ENCODE results near the gene HSPD1.

The HSPD1 gene

GRCh38 chr2:197450465-197450864, 49.2 kb downstream of the HSPD1 start:
- TF ChIP-seq EZH2 (optimal IDR thresholded peaks at IDR 0.05; ENCODE audit: low read depth, low read length): no peak
- TF ChIP-seq EZH2phosphoT487 (IDR thresholded peaks at IDR 0.05; ENCODE audit: low read length): no peak
- TF ChIP-seq, protein P1, sequence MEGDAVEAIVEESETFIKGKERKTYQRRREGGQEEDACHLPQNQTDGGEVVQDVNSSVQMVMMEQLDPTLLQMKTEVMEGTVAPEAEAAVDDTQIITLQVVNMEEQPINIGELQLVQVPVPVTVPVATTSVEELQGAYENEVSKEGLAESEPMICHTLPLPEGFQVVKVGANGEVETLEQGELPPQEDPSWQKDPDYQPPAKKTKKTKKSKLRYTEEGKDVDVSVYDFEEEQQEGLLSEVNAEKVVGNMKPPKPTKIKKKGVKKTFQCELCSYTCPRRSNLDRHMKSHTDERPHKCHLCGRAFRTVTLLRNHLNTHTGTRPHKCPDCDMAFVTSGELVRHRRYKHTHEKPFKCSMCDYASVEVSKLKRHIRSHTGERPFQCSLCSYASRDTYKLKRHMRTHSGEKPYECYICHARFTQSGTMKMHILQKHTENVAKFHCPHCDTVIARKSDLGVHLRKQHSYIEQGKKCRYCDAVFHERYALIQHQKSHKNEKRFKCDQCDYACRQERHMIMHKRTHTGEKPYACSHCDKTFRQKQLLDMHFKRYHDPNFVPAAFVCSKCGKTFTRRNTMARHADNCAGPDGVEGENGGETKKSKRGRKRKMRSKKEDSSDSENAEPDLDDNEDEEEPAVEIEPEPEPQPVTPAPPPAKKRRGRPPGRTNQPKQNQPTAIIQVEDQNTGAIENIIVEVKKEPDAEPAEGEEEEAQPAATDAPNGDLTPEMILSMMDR (IDR thresholded peaks at IDR 0.05; ENCODE audit: low read length): no peak
- H3K9ac ChIP-seq (ENCODE audit: low read length): no peak overlapping the region
- H4K20me1 ChIP-seq (ENCODE audit: insufficient read depth, low read length): no peaks in the 10 kb centered on the region
- H3K36me3 ChIP-seq (replicated peaks; ENCODE audit: insufficient read depth, low read length): no peaks in the 10 kb centered on the region
- no peaks in the 10 kb centered on the region for H3K9me2 ChIP-seq (replicated peaks; ENCODE audit: insufficient read depth, low read length)
- H3K4me1 ChIP-seq (ENCODE audit: low read length): peaks cover 11% of the 10 kb centered on the region; the same call in 1 of the 2 replicates
- H3F3A ChIP-seq (ENCODE audit: insufficient read depth, low read length): 0 out of 2 replicates have a peak, but pooled peaks cover 12% of the 10 kb centered on the region
- H3K9me3 ChIP-seq (replicated peaks; ENCODE audit: insufficient read depth, low read length): no peaks in the 10 kb centered on the region
- no peak for DNase-seq
- peaks cover 18% of the 10 kb centered on the region for H3K79me2 ChIP-seq (ENCODE audit: low read length)
- H3K27ac ChIP-seq (ENCODE audit: low read length): no peak overlapping the region
- H3K4me2 ChIP-seq (ENCODE audit: low read depth, low read length): no peak overlapping the region
- no peak overlapping the region for H2AFZ ChIP-seq (ENCODE audit: low read length)
- no peak overlapping the region for H3K4me3 ChIP-seq (ENCODE audit: low read length)
- no peaks in the 10 kb centered on the region for H3K27me3 ChIP-seq (replicated peaks; ENCODE audit: insufficient read depth, low read length)

- no peaks in the 10 kb centered on the region for H3F3A ChIP-seq (ENCODE audit: insufficient read depth, low read length)
- H3K4me2 ChIP-seq (ENCODE audit: low read depth, low read length): no peak overlapping the region
- no peaks in the 10 kb centered on the region for H3K9me2 ChIP-seq (replicated peaks; ENCODE audit: insufficient read depth, low read length)
- no peak overlapping the region for H3K27ac ChIP-seq (ENCODE audit: low read length)
- H3K36me3 ChIP-seq (replicated peaks; ENCODE audit: insufficient read depth, low read length): no peaks in the 10 kb centered on the region
- H2AFZ ChIP-seq (ENCODE audit: low read length): no peak overlapping the region
- H3K9ac ChIP-seq (ENCODE audit: low read length): no peak overlapping the region
- no peak for TF ChIP-seq EZH2 (optimal IDR thresholded peaks at IDR 0.05; ENCODE audit: low read depth, low read length)
- H3K4me3 ChIP-seq (ENCODE audit: low read length): no peak overlapping the region
- no peak for DNase-seq
- H3K9me3 ChIP-seq (replicated peaks; ENCODE audit: insufficient read depth, low read length): no peaks in the 10 kb centered on the region
- no peaks in the 10 kb centered on the region for H3K27me3 ChIP-seq (replicated peaks; ENCODE audit: insufficient read depth, low read length)
- H3K4me1 ChIP-seq (ENCODE audit: low read length): no peaks in the 10 kb centered on the region
- H4K20me1 ChIP-seq (ENCODE audit: insufficient read depth, low read length): no peaks in the 10 kb centered on the region
- no peaks in the 10 kb centered on the region for H3K79me2 ChIP-seq (ENCODE audit: low read length)
Measured at GRCh38 chr2:197446844-197447243, 52.8 kb downstream of the HSPD1 start.

DNA sequence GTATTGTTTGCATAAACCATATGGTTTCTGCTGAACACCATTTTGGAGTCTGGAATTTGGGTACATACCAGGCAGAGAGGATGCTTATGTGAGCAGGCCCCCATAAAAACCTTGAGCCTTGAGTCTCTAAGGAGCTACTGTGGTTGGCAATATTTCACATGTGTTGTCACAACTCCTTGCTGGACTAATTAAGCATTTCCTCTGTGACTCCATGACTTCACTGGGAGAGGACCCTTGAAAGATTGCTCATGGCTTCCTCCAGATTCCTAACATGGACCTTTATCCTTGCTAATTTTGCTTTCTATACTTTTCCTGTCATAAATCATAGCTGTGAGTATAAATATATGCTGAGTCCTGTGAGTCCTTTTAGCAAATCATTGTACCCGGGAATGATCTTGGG, 53.9 kb downstream of the HSPD1 start:
- H3K27me3 ChIP-seq (replicated peaks; ENCODE audit: insufficient read depth, low read length): no peaks in the 10 kb centered on the region
- no peaks in the 10 kb centered on the region for H3K4me1 ChIP-seq (ENCODE audit: low read length)
- no peaks in the 10 kb centered on the region for H3K9me3 ChIP-seq (replicated peaks; ENCODE audit: insufficient read depth, low read length)
- H3K79me2 ChIP-seq (ENCODE audit: low read length): no peaks in the 10 kb centered on the region
- no peaks in the 10 kb centered on the region for H3K36me3 ChIP-seq (replicated peaks; ENCODE audit: insufficient read depth, low read length)
- DNase-seq: no peak
- H3F3A ChIP-seq (ENCODE audit: insufficient read depth, low read length): no peaks in the 10 kb centered on the region
- no peak overlapping the region for H3K4me3 ChIP-seq (ENCODE audit: low read length)
- H4K20me1 ChIP-seq (ENCODE audit: insufficient read depth, low read length): no peaks in the 10 kb centered on the region
- H2AFZ ChIP-seq (ENCODE audit: low read length): no peak overlapping the region
- TF ChIP-seq EZH2phosphoT487 (IDR thresholded peaks at IDR 0.05; ENCODE audit: low read length): no peak
- TF ChIP-seq, protein P1 (IDR thresholded peaks at IDR 0.05; ENCODE audit: low read length): no peak
- TF ChIP-seq EZH2 (optimal IDR thresholded peaks at IDR 0.05; ENCODE audit: low read depth, low read length): no peak
- H3K27ac ChIP-seq (ENCODE audit: low read length): no peak overlapping the region
- no peaks in the 10 kb centered on the region for H3K9me2 ChIP-seq (replicated peaks; ENCODE audit: insufficient read depth, low read length)
- H3K4me2 ChIP-seq (ENCODE audit: low read depth, low read length): no peak overlapping the region
- H3K9ac ChIP-seq (ENCODE audit: low read length): no peak overlapping the region

DNA sequence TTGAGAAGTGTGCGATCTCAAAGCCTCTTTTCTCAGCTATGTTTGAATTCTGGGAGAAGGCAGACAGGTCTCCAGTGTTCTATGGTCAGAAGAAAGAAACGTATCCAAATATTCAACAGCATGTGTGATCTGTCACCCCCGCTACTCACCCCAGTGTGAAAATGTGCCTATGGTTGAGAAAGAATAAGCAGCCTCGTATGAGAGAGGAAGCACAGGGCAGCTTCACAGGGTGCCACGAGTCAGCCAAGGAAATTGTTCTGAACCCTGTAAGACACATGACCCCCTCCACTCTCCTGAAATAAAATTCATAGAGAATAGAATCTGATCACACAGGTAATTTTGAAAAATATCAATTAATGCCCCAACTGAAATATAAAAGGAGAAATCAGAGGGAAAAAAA, 56.8 kb downstream of the HSPD1 start:
- H3K27ac ChIP-seq (ENCODE audit: low read length): no peak overlapping the region

More for the DNA sequence above, 56.8 kb downstream of the HSPD1 start:
- Histone ChIP-seq H2AFZ (ENCODE audit: low read length) (no peak overlapping the region), H3K9ac (ENCODE audit: low read length) (no peak overlapping the region), H3K4me1 (ENCODE audit: low read length) (no peaks in the 10 kb centered on the region), H3K4me3 (ENCODE audit: low read length) (no peak overlapping the region), H3K36me3 (replicated peaks; ENCODE audit: insufficient read depth, low read length) (no peaks in the 10 kb centered on the region), H3F3A (ENCODE audit: insufficient read depth, low read length) (no peaks in the 10 kb centered on the region), H3K79me2 (ENCODE audit: low read length) (no peaks in the 10 kb centered on the region), H3K9me2 (replicated peaks; ENCODE audit: insufficient read depth, low read length) (no peaks in the 10 kb centered on the region), H4K20me1 (ENCODE audit: insufficient read depth, low read length) (no peaks in the 10 kb centered on the region), H3K4me2 (ENCODE audit: low read depth, low read length) (no peak overlapping the region), H3K27me3 (replicated peaks; ENCODE audit: insufficient read depth, low read length) (no peaks in the 10 kb centered on the region), H3K9me3 (replicated peaks; ENCODE audit: insufficient read depth, low read length) (no peaks in the 10 kb centered on the region)
- TF ChIP-seq EZH2phosphoT487 (IDR thresholded peaks at IDR 0.05; ENCODE audit: low read length): no peak
- TF ChIP-seq EZH2 (optimal IDR thresholded peaks at IDR 0.05; ENCODE audit: low read depth, low read length): no peak
- TF ChIP-seq, protein P1 (IDR thresholded peaks at IDR 0.05; ENCODE audit: low read length): no peak
- DNase-seq: no peak
